Fibroblast of lung (primary cell): ENCODE measurements around the gene CIPC.

ENCODE experiments used
- EZH2 ChIP-seq: IDR thresholded peaks from 2 replicates; pipeline ENCODE4 v1.5.1; 2012; ENCODE audit warnings: low read length, control low read depth, mild to moderate bottlenecking; ENCODE audit errors: missing control alignments
- TF ChIP-seq, protein P1 (sequence below), 2 donors: IDR thresholded peaks in 1 of 2; conservative IDR thresholded peaks in 1 of 2; 1 replicate in 1 of 2; 2 replicates in 1 of 2; pipeline ENCODE4 v1.5.1; 2011 to 2012; ENCODE audit warnings: low read length in 2 of 2, control low read depth in 1 of 2, inconsistent platforms in 1 of 2, low read depth in 1 of 2, mild to moderate bottlenecking in 1 of 2

DNA sequence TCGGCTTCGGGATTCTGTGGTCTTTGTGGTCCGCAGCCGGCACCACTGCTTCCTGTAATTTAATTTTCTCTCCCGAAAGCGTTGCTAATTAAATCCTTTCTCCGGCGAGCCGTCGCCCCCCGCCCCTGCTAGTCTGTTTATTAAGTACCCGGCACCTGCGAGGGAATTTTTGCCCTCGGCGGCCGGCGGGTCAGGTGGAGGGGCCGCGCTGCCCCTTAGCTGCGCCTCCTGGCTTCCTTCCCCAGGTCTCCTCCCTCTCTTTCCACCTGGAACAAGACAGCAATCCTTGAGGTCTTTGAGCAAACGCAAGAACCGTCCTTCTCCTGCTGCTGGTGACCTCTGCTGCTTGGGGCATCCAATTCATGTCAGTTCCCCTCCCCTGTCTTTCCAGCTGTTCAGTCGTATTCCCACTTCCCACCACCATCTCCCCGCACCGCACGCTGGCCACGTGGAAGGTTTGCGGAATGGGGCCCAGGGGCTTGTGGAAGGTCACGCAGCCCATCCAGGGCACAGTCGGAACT, 27.3 kb downstream of the CIPC start:
- TF ChIP-seq, protein P1, sequence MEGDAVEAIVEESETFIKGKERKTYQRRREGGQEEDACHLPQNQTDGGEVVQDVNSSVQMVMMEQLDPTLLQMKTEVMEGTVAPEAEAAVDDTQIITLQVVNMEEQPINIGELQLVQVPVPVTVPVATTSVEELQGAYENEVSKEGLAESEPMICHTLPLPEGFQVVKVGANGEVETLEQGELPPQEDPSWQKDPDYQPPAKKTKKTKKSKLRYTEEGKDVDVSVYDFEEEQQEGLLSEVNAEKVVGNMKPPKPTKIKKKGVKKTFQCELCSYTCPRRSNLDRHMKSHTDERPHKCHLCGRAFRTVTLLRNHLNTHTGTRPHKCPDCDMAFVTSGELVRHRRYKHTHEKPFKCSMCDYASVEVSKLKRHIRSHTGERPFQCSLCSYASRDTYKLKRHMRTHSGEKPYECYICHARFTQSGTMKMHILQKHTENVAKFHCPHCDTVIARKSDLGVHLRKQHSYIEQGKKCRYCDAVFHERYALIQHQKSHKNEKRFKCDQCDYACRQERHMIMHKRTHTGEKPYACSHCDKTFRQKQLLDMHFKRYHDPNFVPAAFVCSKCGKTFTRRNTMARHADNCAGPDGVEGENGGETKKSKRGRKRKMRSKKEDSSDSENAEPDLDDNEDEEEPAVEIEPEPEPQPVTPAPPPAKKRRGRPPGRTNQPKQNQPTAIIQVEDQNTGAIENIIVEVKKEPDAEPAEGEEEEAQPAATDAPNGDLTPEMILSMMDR (conservative IDR thresholded peaks at IDR 0.05 in 1 of 2, IDR thresholded peaks at IDR 0.05 in 1 of 2; ENCODE audit: low read depth in 1 of 2, low read length in 2 of 2) = peak in 1 of 2 donors; percentile 3
- TF ChIP-seq EZH2 = peak; percentile 57
